CD1c-positive myeloid dendritic cell (primary cell): ENCODE measurements around the gene BNIP5.
A peak's percentile ranks its signal among the peaks of the same experiment; 100 is the strongest.
"Not testable (repeated sequence)": the region's sequence is repeated elsewhere in the genome, so short reads cannot be mapped to it uniquely, and the experiment has no call there.

Experiments
- DNase-seq: peaks from one replicate; pipeline ENCODE4 v3.0.0-alpha.2; 2016; ENCODE audit errors: extremely low spot score

The BNIP5 gene

GRCh38 chr6:36343109-36343680, 6.5 kb upstream of the BNIP5 start:
- no peak for DNase-seq

- DNase-seq = peak; percentile 82
Observed at GRCh38 chr6:36340618-36341454, 4.1 kb upstream of the BNIP5 start.

- no peak for DNase-seq
Observed at GRCh38 chr6:36340306-36340617, 3.6 kb upstream of the BNIP5 start.

- DNase-seq = no peak
Observed at GRCh38 chr6:36339146-36339545, 2.5 kb upstream of the BNIP5 start.

- DNase-seq = not testable (repeated sequence)
Observed at GRCh38 chr6:36338223-36338622, 1.5 kb upstream of the BNIP5 start.

GRCh38 chr6:36337814-36338213, 1.1 kb upstream of the BNIP5 start:
- DNase-seq = no peak

GRCh38 chr6:36336208-36336710, 429 bp downstream of the BNIP5 start:
- DNase-seq = no peak

GRCh38 chr6:36335465-36336207, 1.1 kb downstream of the BNIP5 start:
- no peak for DNase-seq

- no peak for DNase-seq
Observed at GRCh38 chr6:36334832-36335459, 1.7 kb downstream of the BNIP5 start.

GRCh38 chr6:36333931-36334725, 2.6 kb downstream of the BNIP5 start:
- DNase-seq = no peak

- no peak for DNase-seq
Observed at GRCh38 chr6:36333171-36333895, 3.4 kb downstream of the BNIP5 start.

- no peak for DNase-seq
Observed at GRCh38 chr6:36331381-36331780, 5.3 kb downstream of the BNIP5 start.

- no peak for DNase-seq
Observed at GRCh38 chr6:36330366-36330765, 6.3 kb downstream of the BNIP5 start.

- DNase-seq = no peak
Observed at GRCh38 chr6:36329798-36330291, 6.8 kb downstream of the BNIP5 start.

GRCh38 chr6:36328600-36328999, 8.1 kb downstream of the BNIP5 start:
- no peak for DNase-seq

GRCh38 chr6:36327919-36328236, 8.8 kb downstream of the BNIP5 start:
- DNase-seq = no peak

GRCh38 chr6:36327226-36327918, 9.3 kb downstream of the BNIP5 start:
- DNase-seq = peak; percentile 24

- no peak for DNase-seq
Observed at GRCh38 chr6:36326356-36326995, 10.2 kb downstream of the BNIP5 start.

- no peak for DNase-seq
Observed at GRCh38 chr6:36324715-36325114, 12.0 kb downstream of the BNIP5 start.

GRCh38 chr6:36324191-36324590, 12.5 kb downstream of the BNIP5 start:
- DNase-seq = no peak
